Thyroid gland (tissue), 4 donors: Measurements from ENCODE around the gene PRCD.

ENCODE experiments used
- POLR2A ChIP-seq, 2 donors: fragments of 450-650 bp; IDR thresholded peaks; one replicate each; pipeline ENCODE4 v1.6.1; 2017; ENCODE audit warnings: antibody characterized with exemption in 2 of 2, mild to moderate bottlenecking in 2 of 2, moderate library complexity in 1 of 2
- TF ChIP-seq, protein P1 (sequence below), 6 experiments: fragments of 200-600 bp in 3 of 6; fragments of 450-650 bp in 3 of 6; sonication (generic) in 3 of 6; IDR thresholded peaks; one replicate each; pipeline ENCODE4 v1.5.1; 2016 to 2019; ENCODE audit warnings: antibody characterized with exemption in 6 of 6, mild to moderate bottlenecking in 2 of 6, inconsistent platforms in 1 of 6, moderate library complexity in 1 of 6

DNA sequence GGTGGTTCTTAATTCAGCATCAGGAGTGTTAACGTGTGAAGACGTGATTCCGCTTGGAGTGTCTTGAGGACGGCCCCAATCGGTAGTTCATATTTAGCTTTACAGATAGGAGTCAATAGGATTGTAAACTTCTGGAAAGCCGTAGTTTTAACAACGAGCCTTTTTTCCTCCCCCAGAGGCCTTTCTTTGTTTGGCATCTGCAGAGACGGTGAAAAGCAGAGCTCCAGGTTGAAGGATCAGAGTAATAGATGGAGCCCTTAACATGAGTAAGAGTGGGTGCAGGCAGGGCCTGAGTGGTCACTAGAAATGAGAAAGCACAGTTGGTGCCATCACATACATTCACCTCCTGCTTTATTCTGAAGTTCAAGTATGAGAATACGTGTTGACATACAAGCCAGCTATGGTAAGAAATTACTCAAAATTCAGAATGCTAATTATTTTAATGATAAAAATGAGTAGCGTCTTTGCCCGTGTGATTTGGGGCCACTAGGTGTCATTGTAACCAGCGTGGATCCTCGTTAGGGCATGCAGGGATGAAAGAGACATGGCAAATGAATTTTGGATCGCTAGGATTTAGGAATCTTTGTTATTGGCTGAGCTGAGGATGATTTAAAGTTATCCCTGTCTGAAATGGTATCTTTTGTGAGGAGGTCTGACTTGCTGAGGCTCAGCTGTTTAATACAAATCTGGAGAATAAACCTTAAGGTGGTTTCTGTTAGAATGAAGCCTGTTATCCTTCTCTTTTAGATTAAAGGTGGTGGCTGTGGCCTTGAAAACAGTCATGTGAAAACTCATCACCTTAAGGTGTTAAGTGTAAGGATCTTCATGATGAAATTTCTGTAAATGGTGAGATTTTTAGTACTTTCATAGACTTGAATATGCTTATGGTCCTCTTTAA, 18.6 kb downstream of the PRCD start:
- TF ChIP-seq, protein P1, sequence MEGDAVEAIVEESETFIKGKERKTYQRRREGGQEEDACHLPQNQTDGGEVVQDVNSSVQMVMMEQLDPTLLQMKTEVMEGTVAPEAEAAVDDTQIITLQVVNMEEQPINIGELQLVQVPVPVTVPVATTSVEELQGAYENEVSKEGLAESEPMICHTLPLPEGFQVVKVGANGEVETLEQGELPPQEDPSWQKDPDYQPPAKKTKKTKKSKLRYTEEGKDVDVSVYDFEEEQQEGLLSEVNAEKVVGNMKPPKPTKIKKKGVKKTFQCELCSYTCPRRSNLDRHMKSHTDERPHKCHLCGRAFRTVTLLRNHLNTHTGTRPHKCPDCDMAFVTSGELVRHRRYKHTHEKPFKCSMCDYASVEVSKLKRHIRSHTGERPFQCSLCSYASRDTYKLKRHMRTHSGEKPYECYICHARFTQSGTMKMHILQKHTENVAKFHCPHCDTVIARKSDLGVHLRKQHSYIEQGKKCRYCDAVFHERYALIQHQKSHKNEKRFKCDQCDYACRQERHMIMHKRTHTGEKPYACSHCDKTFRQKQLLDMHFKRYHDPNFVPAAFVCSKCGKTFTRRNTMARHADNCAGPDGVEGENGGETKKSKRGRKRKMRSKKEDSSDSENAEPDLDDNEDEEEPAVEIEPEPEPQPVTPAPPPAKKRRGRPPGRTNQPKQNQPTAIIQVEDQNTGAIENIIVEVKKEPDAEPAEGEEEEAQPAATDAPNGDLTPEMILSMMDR (IDR thresholded peaks at IDR 0.05), result peak in 4 of 6 experiments; percentile 38 to 62 (median 58)
- TF ChIP-seq POLR2A (IDR thresholded peaks at IDR 0.05), result no peak
